GM23338 (cell line): ENCODE results near the gene PCNT. TPM values are rescaled to one million over a fixed set of nuclear protein-coding genes. Genes with fewer than 3 reads are reported as not detected.

Experiments
- ATAC-seq: fragments of 200-7000 bp; cut with Tn5 transposase; 3 replicates; pipeline ENCODE4 v1.9.1; 2020
- DNase-seq: peaks from one replicate; pipeline ENCODE4 v3.0.0-alpha.2; 2015; ENCODE audit warnings: low spot score
- H2AFZ ChIP-seq: fragments of 200-600 bp; sonication (generic); 2 replicates; pipeline ENCODE4 v1.8.0; 2016; ENCODE audit warnings: antibody characterized with exemption, mild to moderate bottlenecking, moderate library complexity
- H3F3A ChIP-seq: fragments of 200-600 bp; sonication (generic); replicated peaks from 2 replicates; pipeline ENCODE4 v1.8.0; 2017; ENCODE audit warnings: antibody characterized with exemption, mixed run types, low read depth
- H3K27ac ChIP-seq: fragments of 200-600 bp; sonication (generic); 2 replicates; pipeline ENCODE4 v1.6.1; 2016; ENCODE audit warnings: low read depth
- H3K27me3 ChIP-seq: fragments of 200-600 bp; sonication (generic); 2 replicates; pipeline ENCODE4 v1.8.0; 2016; ENCODE audit warnings: mild to moderate bottlenecking, mixed run types, moderate library complexity; ENCODE audit not compliant: insufficient read depth
- H3K36me3 ChIP-seq: fragments of 200-600 bp; sonication (generic); 2 replicates; pipeline ENCODE4 v1.8.0; 2016; ENCODE audit warnings: mild to moderate bottlenecking; ENCODE audit not compliant: insufficient read depth
- H3K4me1 ChIP-seq: fragments of 200-600 bp; sonication (generic); 2 replicates; pipeline ENCODE4 v1.8.0; 2016; ENCODE audit warnings: mild to moderate bottlenecking, moderate library complexity; ENCODE audit not compliant: insufficient read depth
- H3K4me2 ChIP-seq: fragments of 200-600 bp; sonication (generic); 2 replicates; pipeline ENCODE4 v1.7.1; 2017; ENCODE audit warnings: mixed run types
- H3K4me3 ChIP-seq: fragments of 200-600 bp; sonication (generic); 2 replicates; pipeline ENCODE4 v1.6.1; 2016; ENCODE audit warnings: mixed run types
- H3K79me2 ChIP-seq: fragments of 200-600 bp; sonication (generic); replicated peaks from 2 replicates; pipeline ENCODE4 v1.8.0; 2017; ENCODE audit warnings: mild to moderate bottlenecking; ENCODE audit not compliant: insufficient read depth
- H3K9me2 ChIP-seq: fragments of 200-600 bp; sonication (generic); 2 replicates; pipeline ENCODE4 v1.8.0; 2017; ENCODE audit not compliant: insufficient read depth
- H4K20me1 ChIP-seq: fragments of 200-600 bp; sonication (generic); replicated peaks from 2 replicates; pipeline ENCODE4 v1.8.0; 2017; ENCODE audit warnings: mild to moderate bottlenecking; ENCODE audit not compliant: insufficient read depth
- H3K27ac Mint-ChIP-seq: 2 replicates; pipeline ENCODE4 v1.8.0; 2020; ENCODE audit warnings: inconsistent platforms, mild to moderate bottlenecking, moderate library complexity, mixed read lengths
- H3K27me3 Mint-ChIP-seq: 3 replicates; pipeline ENCODE4 v1.8.0; 2022; ENCODE audit warnings: low read depth, mild to moderate bottlenecking, moderate library complexity, mixed read lengths, inconsistent platforms; ENCODE audit not compliant: insufficient read depth, poor library complexity
- H3K36me3 Mint-ChIP-seq: 3 replicates; pipeline ENCODE4 v1.8.0; 2021; ENCODE audit warnings: low read depth, mild to moderate bottlenecking, inconsistent platforms, moderate library complexity, mixed read lengths
- H3K4me1 Mint-ChIP-seq: 3 replicates; pipeline ENCODE4 v1.8.0; 2020; ENCODE audit warnings: mild to moderate bottlenecking, inconsistent platforms, mixed read lengths
- H3K4me3 Mint-ChIP-seq: 3 replicates; pipeline ENCODE4 v1.8.0; 2021; ENCODE audit warnings: moderate library complexity, mild to moderate bottlenecking, inconsistent platforms, mixed read lengths
- H3K9me3 Mint-ChIP-seq: 3 replicates; pipeline ENCODE4 v1.8.0; 2020; ENCODE audit warnings: moderate library complexity, mild to moderate bottlenecking, inconsistent platforms, mixed read lengths
- CREB1 ChIP-seq: fragments of 250-450 bp; sonication (Bioruptor Pico); IDR thresholded peaks from 2 replicates; pipeline ENCODE4 v1.5.0; 2020; ENCODE audit warnings: low read depth, mild to moderate bottlenecking, moderate library complexity
- EZH2 ChIP-seq: fragments of 200-600 bp; sonication (generic); IDR thresholded peaks from one replicate; pipeline ENCODE4 v1.8.0; 2017; ENCODE audit warnings: antibody characterized with exemption, mild to moderate bottlenecking, low read depth; ENCODE audit not compliant: unreplicated experiment
- EZH2phosphoT487 ChIP-seq: fragments of 200-600 bp; sonication (generic); IDR thresholded peaks from one replicate; pipeline ENCODE4 v1.8.1; 2018; ENCODE audit warnings: antibody characterized with exemption; ENCODE audit not compliant: unreplicated experiment
- JUNB ChIP-seq: IDR thresholded peaks from one replicate; pipeline ENCODE4 v1.6.1; 2016; ENCODE audit warnings: antibody characterized with exemption; ENCODE audit not compliant: unreplicated experiment
- NANOG ChIP-seq: IDR thresholded peaks from 2 replicates; pipeline ENCODE4 v1.6.1; 2016; ENCODE audit warnings: antibody characterized with exemption, borderline replicate concordance
- POLR2AphosphoS5 ChIP-seq: IDR thresholded peaks from 2 replicates; pipeline ENCODE4 v1.6.1; 2016; ENCODE audit warnings: antibody characterized with exemption, low read depth
- REST ChIP-seq: IDR thresholded peaks from one replicate; pipeline ENCODE4 v1.6.1; 2018; ENCODE audit warnings: antibody characterized with exemption; ENCODE audit not compliant: unreplicated experiment
- STAT1 ChIP-seq: IDR thresholded peaks from one replicate; pipeline ENCODE4 v1.6.1; 2016; ENCODE audit warnings: antibody characterized with exemption; ENCODE audit not compliant: unreplicated experiment
- ZNF114 ChIP-seq: fragments of 250-450 bp; sonication (Bioruptor Pico); IDR thresholded peaks from 2 replicates; pipeline ENCODE4 v1.5.0; 2020; ENCODE audit warnings: mild to moderate bottlenecking, moderate library complexity
- ZNF331 ChIP-seq: fragments of 250-450 bp; sonication (Bioruptor Pico); IDR thresholded peaks from 2 replicates; pipeline ENCODE4 v1.5.0; 2020; ENCODE audit warnings: low read depth, mild to moderate bottlenecking, moderate library complexity
- polyA plus RNA-seq: library from polyadenylated mRNA; unstranded; fragments of >200 nt; fragmentation: Nextera tagmentation; extraction: Ambion mirVana; gene quantifications from 2 replicates; pipeline ENCODE4 v1.2.1, GENCODE V29; 2016
- total RNA-seq: library from RNA; depleted of rRNA; stranded (reverse); fragments of >200 nt; shearing (Covaris generic); gene quantifications from 2 replicates; pipeline ENCODE4 v1.2.3, GENCODE V29; 2014
- TF ChIP-seq, protein P1 (sequence below), 2 experiments: fragments of 200-600 bp in 1 of 2; sonication (generic) in 1 of 2; conservative IDR thresholded peaks; 2 replicates each; pipeline versions ENCODE4 v1.5.1 to v1.6.1; 2016 to 2017; ENCODE audit warnings: antibody characterized with exemption in 2 of 2, low read depth in 2 of 2, mild to moderate bottlenecking in 2 of 2, moderate library complexity in 1 of 2
- TF ChIP-seq, protein P2 (sequence below): IDR thresholded peaks from 2 replicates; pipeline ENCODE4 v1.6.1; 2016; ENCODE audit warnings: antibody characterized with exemption
- TF ChIP-seq, protein P3 (sequence below): fragments of 250-450 bp; sonication (Bioruptor Pico); IDR thresholded peaks from 2 replicates; pipeline ENCODE4 v1.5.0; 2020; ENCODE audit warnings: mild to moderate bottlenecking, moderate library complexity

Gene PCNT
- total and polyA plus RNA-seq, 2 experiments from 2014 or later = 39.6 to 46.1 TPM

- TF ChIP-seq EZH2 (no peak), EZH2phosphoT487 (no peak), ZNF114 (CRISPR knock-in tag) (no peak)
These were observed 155.0 kb downstream of the PCNT start (continued) for GRCh38 chr21:46478910-46479309.

DNA sequence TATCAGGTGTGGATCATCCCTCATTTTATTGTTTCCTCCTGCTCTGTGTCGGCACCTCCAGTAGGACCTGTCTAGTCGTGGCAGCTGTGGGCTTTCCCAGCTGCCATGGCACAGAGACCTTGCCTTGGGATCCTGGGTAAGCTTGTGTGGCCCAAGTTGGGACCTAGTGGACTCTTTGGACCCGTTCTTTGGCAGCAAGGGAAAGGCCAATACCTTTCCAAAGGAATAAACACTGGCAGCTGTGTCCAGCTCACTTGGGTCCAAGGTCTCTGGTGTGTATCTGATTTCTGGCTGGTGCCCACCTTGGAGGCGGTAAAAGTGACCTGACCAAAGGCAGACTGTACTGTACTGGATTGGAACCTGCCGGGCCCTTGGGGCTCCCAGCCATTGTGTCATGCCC is 156.5 kb downstream of the PCNT start:
- Histone ChIP-seq H3K4me2 (no peak overlapping the region), H3F3A (no peaks in the 10 kb centered on the region), H3K36me3 (no peaks in the 10 kb centered on the region), H3K4me3 (no peak overlapping the region), H3K9me2 (no peaks in the 10 kb centered on the region), H3K79me2 (peaks cover 24% of the 10 kb centered on the region; the same call in 1 of the 2 replicates), H3K27me3 (no peaks in the 10 kb centered on the region), H3K4me1 (no peaks in the 10 kb centered on the region), H4K20me1 (peaks cover 14% of the 10 kb centered on the region; the same call in 1 of the 2 replicates), H3K27ac (no peak overlapping the region), H2AFZ (no peak overlapping the region)
- TF ChIP-seq CREB1 (CRISPR knock-in tag) = no peak
- TF ChIP-seq ZNF331 (CRISPR knock-in tag) = no peak
- no peak for TF ChIP-seq REST
- no peak for TF ChIP-seq EZH2
- TF ChIP-seq, protein P1, sequence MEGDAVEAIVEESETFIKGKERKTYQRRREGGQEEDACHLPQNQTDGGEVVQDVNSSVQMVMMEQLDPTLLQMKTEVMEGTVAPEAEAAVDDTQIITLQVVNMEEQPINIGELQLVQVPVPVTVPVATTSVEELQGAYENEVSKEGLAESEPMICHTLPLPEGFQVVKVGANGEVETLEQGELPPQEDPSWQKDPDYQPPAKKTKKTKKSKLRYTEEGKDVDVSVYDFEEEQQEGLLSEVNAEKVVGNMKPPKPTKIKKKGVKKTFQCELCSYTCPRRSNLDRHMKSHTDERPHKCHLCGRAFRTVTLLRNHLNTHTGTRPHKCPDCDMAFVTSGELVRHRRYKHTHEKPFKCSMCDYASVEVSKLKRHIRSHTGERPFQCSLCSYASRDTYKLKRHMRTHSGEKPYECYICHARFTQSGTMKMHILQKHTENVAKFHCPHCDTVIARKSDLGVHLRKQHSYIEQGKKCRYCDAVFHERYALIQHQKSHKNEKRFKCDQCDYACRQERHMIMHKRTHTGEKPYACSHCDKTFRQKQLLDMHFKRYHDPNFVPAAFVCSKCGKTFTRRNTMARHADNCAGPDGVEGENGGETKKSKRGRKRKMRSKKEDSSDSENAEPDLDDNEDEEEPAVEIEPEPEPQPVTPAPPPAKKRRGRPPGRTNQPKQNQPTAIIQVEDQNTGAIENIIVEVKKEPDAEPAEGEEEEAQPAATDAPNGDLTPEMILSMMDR (conservative IDR thresholded peaks at IDR 0.05; ENCODE audit: low read depth in 2 of 2) = no peak
- TF ChIP-seq POLR2AphosphoS5 = no peak
- TF ChIP-seq STAT1 = no peak
- TF ChIP-seq NANOG = no peak
- TF ChIP-seq ZNF114 (CRISPR knock-in tag) = no peak
- TF ChIP-seq JUNB = no peak
- no peak for TF ChIP-seq EZH2phosphoT487
- TF ChIP-seq, protein P2, sequence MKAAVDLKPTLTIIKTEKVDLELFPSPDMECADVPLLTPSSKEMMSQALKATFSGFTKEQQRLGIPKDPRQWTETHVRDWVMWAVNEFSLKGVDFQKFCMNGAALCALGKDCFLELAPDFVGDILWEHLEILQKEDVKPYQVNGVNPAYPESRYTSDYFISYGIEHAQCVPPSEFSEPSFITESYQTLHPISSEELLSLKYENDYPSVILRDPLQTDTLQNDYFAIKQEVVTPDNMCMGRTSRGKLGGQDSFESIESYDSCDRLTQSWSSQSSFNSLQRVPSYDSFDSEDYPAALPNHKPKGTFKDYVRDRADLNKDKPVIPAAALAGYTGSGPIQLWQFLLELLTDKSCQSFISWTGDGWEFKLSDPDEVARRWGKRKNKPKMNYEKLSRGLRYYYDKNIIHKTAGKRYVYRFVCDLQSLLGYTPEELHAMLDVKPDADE = no peak
- TF ChIP-seq, protein P3, sequence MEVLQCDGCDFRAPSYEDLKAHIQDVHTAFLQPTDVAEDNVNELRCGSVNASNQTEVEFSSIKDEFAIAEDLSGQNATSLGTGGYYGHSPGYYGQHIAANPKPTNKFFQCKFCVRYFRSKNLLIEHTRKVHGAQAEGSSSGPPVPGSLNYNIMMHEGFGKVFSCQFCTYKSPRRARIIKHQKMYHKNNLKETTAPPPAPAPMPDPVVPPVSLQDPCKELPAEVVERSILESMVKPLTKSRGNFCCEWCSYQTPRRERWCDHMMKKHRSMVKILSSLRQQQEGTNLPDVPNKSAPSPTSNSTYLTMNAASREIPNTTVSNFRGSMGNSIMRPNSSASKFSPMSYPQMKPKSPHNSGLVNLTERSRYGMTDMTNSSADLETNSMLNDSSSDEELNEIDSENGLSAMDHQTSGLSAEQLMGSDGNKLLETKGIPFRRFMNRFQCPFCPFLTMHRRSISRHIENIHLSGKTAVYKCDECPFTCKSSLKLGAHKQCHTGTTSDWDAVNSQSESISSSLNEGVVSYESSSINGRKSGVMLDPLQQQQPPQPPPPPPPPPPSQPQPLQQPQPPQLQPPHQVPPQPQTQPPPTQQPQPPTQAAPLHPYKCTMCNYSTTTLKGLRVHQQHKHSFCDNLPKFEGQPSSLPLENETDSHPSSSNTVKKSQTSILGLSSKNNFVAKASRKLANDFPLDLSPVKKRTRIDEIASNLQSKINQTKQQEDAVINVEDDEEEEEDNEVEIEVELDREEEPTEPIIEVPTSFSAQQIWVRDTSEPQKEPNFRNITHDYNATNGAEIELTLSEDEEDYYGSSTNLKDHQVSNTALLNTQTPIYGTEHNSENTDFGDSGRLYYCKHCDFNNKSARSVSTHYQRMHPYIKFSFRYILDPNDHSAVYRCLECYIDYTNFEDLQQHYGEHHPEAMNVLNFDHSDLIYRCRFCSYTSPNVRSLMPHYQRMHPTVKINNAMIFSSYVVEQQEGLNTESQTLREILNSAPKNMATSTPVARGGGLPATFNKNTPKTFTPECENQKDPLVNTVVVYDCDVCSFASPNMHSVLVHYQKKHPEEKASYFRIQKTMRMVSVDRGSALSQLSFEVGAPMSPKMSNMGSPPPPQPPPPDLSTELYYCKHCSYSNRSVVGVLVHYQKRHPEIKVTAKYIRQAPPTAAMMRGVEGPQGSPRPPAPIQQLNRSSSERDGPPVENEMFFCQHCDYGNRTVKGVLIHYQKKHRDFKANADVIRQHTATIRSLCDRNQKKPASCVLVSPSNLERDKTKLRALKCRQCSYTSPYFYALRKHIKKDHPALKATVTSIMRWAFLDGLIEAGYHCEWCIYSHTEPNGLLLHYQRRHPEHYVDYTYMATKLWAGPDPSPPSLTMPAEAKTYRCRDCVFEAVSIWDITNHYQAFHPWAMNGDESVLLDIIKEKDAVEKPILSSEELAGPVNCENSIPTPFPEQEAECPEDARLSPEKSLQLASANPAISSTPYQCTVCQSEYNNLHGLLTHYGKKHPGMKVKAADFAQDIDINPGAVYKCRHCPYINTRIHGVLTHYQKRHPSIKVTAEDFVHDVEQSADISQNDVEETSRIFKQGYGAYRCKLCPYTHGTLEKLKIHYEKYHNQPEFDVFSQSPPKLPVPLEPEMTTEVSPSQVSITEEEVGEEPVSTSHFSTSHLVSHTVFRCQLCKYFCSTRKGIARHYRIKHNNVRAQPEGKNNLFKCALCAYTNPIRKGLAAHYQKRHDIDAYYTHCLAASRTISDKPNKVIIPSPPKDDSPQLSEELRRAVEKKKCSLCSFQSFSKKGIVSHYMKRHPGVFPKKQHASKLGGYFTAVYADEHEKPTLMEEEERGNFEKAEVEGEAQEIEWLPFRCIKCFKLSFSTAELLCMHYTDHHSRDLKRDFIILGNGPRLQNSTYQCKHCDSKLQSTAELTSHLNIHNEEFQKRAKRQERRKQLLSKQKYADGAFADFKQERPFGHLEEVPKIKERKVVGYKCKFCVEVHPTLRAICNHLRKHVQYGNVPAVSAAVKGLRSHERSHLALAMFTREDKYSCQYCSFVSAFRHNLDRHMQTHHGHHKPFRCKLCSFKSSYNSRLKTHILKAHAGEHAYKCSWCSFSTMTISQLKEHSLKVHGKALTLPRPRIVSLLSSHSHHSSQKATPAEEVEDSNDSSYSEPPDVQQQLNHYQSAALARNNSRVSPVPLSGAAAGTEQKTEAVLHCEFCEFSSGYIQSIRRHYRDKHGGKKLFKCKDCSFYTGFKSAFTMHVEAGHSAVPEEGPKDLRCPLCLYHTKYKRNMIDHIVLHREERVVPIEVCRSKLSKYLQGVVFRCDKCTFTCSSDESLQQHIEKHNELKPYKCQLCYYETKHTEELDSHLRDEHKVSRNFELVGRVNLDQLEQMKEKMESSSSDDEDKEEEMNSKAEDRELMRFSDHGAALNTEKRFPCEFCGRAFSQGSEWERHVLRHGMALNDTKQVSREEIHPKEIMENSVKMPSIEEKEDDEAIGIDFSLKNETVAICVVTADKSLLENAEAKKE (CRISPR knock-in tag) = no peak
- Mint-ChIP-seq H3K27ac (0 out of 2 replicates have a peak overlapping the region, but pooled peaks have one; percentile 19), H3K4me1 (no peaks in the 10 kb centered on the region; the same call in 2 of the 3 replicates), H3K27me3 (peaks cover 2% of the 10 kb centered on the region), H3K36me3 (no peaks in the 10 kb centered on the region; the same call in 1 of the 3 replicates), H3K4me3 (no peak overlapping the region), H3K9me3 (no peaks in the 10 kb centered on the region)
- DNase-seq = no peak
- ATAC-seq = no peak
